T-helper 2 cell treated with Interferon-gamma antibody and Interleukin-4, amounts not matched to agents 5 μg/mL and 100 μg/mL, for 36 hours (primary cell): ENCODE results near the gene SMARCA1.

Source experiments
- DNase-seq: peaks from one replicate; pipeline ENCODE4 v3.0.0; 2021; ENCODE audit warnings: low spot score
- H3K27ac Mint-ChIP-seq: one replicate; pipeline ENCODE4 v1.8.0; 2021; ENCODE audit warnings: mild to moderate bottlenecking, mixed read lengths
- H3K27me3 Mint-ChIP-seq: one replicate; pipeline ENCODE4 v1.8.0; 2021; ENCODE audit warnings: low read depth, mixed read lengths
- H3K36me3 Mint-ChIP-seq: one replicate; pipeline ENCODE4 v1.8.0; 2021; ENCODE audit warnings: low read depth, mixed read lengths
- H3K4me1 Mint-ChIP-seq: one replicate; pipeline ENCODE4 v1.8.0; 2021; ENCODE audit warnings: low read depth, mixed read lengths
- H3K4me3 Mint-ChIP-seq: one replicate; pipeline ENCODE4 v1.8.0; 2022; ENCODE audit warnings: mild to moderate bottlenecking, moderate library complexity, mixed read lengths
- H3K9me3 Mint-ChIP-seq: one replicate; pipeline ENCODE4 v1.8.0; 2021; ENCODE audit warnings: mixed read lengths

The SMARCA1 gene

DNA sequence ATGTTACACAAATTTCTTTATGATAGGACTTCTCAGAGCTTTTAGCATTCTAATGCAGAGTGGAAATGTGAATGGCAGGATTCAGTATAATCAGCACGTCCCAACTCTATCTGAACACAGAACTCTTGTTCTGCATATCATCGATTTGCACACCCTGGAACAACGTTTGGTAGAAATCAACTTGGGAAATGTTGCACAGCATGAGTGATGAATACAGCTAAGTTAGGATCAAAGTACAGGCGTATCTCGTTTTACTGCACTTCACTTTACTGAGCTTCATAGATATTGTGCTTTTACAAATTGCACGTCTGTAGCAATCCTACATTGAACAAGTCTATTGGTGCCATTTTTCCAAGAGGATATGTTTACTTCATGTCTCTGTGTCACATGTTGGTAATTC is 70.8 kb downstream of the SMARCA1 start:
- no peak overlapping the region for H3K27ac Mint-ChIP-seq
- no peaks in the 10 kb centered on the region for H3K4me1 Mint-ChIP-seq
- DNase-seq = no peak
- H3K4me3 Mint-ChIP-seq = no peak overlapping the region
- no peaks in the 10 kb centered on the region for H3K27me3 Mint-ChIP-seq
- no peaks in the 10 kb centered on the region for H3K36me3 Mint-ChIP-seq
- no peaks in the 10 kb centered on the region for H3K9me3 Mint-ChIP-seq

DNA sequence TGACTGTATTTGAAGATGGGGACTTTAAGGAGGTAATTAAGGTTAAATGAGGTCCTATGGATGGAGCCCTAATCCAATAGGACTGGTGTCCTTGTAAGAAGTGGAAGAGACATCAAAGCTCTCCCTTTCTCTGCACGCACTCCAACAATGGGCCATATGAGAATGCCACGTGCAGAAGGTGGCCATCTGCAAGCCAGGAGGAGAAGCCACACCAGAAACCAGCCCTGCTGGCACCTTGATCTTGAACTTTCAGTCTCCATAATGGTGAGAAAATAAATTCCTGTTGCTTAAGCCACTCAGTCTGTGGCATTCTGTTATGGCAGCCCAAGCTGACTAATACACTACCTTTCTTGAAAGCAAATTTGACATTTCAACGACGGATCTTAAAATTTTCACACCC is 73.2 kb downstream of the SMARCA1 start:
- Mint-ChIP-seq H3K4me1 (no peaks in the 10 kb centered on the region), H3K27ac (no peak overlapping the region), H3K36me3 (no peaks in the 10 kb centered on the region), H3K27me3 (no peaks in the 10 kb centered on the region), H3K9me3 (no peaks in the 10 kb centered on the region), H3K4me3 (no peak overlapping the region)
- no peak for DNase-seq

DNA sequence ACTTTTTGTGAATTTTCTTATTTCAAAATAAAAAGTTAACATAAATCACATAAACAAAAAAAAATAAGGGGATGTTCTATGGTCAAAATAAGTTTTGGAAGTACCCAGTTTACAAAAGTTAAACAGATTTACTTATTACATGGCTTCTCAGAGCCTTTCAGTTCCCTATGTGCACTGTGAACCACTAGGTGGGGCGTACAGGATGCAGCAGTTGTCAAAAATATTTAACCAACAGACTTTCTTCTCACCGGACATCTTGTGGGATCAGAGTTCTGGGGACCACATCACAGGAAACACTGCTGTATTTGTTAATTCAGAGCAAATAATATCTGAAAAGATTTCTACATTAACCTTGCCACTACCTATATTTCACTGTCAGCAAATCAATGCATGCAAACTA is 74.1 kb downstream of the SMARCA1 start:
- no peak overlapping the region for H3K27ac Mint-ChIP-seq
- DNase-seq = no peak
- no peaks in the 10 kb centered on the region for H3K4me1 Mint-ChIP-seq
- no peaks in the 10 kb centered on the region for H3K27me3 Mint-ChIP-seq
- H3K36me3 Mint-ChIP-seq = no peaks in the 10 kb centered on the region
- H3K4me3 Mint-ChIP-seq = no peak overlapping the region
- no peaks in the 10 kb centered on the region for H3K9me3 Mint-ChIP-seq

DNA sequence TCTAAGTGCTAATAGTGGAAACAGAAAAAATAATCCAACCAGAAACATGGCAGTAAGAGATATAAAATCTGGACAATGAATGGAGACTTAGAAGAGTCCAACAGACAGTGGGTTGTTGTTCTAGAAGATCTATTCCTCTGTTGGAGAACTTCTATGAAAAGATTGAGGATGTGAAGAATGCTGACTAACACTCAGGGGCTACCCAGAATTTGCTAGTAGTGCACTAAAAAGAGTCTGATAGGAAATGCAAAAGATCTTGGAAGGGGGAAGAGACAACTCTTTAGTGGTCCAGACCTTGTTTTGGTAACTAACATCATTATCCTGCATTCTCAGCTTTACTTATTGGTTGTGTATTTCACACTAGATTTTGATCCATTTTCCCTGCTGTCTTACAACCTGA is 77.9 kb downstream of the SMARCA1 start:
- H3K27ac Mint-ChIP-seq = no peak overlapping the region
- no peaks in the 10 kb centered on the region for H3K9me3 Mint-ChIP-seq
- DNase-seq = no peak
- no peaks in the 10 kb centered on the region for H3K27me3 Mint-ChIP-seq
- no peak overlapping the region for H3K4me3 Mint-ChIP-seq
- no peaks in the 10 kb centered on the region for H3K36me3 Mint-ChIP-seq
- no peaks in the 10 kb centered on the region for H3K4me1 Mint-ChIP-seq

DNA sequence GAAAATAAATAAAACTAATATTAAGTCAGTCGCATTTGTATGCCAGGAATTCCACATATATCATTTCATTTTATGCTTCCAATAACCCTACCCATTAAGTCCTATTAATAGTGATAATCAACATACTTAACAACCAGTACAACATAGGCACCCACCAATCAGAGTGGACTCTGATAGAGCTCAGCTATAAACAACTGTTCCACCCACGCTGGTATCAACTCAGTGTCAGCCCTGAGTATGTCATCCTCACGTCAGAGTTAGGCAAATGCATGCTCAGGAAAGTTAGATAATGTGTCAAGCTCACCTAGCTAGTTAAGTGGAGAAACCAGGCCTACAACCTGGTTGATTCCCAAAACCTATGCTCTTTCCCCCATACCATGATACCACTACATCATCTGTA is 89.3 kb downstream of the SMARCA1 start:
- DNase-seq = no peak
- Mint-ChIP-seq H3K27ac (no peak overlapping the region), H3K9me3 (no peaks in the 10 kb centered on the region), H3K27me3 (no peaks in the 10 kb centered on the region), H3K36me3 (no peaks in the 10 kb centered on the region), H3K4me1 (no peaks in the 10 kb centered on the region), H3K4me3 (no peak overlapping the region)

DNA sequence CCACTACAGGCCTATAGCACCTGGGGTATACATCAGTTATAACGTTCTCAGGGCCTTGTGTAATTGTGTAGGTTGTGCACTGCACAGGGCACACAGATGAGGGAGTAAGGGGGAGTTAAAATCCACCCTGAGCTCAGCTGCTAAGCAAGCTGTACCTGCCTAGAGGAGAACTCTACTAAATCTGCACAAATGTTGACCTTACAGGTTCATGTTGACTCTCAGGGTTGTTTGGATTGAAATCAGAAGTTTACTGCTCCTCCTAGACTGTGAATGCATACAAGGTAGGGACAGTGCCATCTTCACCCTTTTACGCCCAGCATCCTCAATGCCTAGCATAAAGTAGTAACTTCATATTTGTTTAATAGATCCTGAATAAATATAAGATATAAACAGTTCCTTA is 89.8 kb downstream of the SMARCA1 start:
- no peaks in the 10 kb centered on the region for H3K36me3 Mint-ChIP-seq
- no peak for DNase-seq
- no peak overlapping the region for H3K27ac Mint-ChIP-seq
- H3K27me3 Mint-ChIP-seq = no peaks in the 10 kb centered on the region
- H3K4me3 Mint-ChIP-seq = no peak overlapping the region
- H3K4me1 Mint-ChIP-seq = no peaks in the 10 kb centered on the region
- no peaks in the 10 kb centered on the region for H3K9me3 Mint-ChIP-seq

DNA sequence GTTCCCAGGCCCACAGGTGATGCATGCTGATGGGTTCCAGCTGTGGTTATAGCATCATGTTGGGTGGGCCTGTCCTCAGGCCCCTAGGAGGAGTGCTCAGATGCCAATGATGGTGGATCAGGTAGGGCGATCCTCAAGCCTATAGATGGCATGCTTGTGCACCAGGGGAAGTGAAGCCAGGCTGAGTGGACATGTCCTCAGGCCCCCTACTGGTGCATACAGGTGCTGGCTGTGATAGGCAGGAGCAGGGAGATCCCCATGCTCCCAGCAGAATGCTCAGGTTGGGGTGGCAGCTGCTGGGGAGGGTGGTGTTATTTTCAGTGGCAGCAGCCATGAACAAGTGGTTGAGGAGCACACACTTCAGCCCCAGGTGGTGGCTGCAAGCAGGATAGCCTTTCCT is 96.0 kb downstream of the SMARCA1 start:
- Mint-ChIP-seq H3K4me3 (no peak overlapping the region), H3K9me3 (no peaks in the 10 kb centered on the region), H3K4me1 (no peaks in the 10 kb centered on the region), H3K27me3 (no peaks in the 10 kb centered on the region), H3K36me3 (no peaks in the 10 kb centered on the region), H3K27ac (no peak overlapping the region)
- DNase-seq = no peak

DNA sequence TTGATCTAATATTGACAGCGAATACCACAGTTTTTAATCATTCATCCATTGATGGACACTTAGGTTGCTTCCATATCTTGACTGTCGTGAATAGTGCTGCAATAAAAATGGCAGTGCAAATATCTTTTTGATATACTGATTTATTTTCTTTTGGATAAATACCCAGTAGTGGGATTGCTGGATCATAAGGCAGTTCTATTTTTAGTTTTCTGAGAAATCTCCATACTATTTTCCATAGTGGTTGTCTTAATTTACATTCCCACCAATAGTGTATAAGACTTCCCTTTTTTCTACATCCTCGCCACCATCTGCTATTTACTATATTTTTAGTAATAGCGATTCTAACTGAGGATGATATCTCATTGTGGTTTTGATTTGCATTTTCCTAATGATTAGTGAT is 100.1 kb downstream of the SMARCA1 start:
- H3K4me1 Mint-ChIP-seq = no peaks in the 10 kb centered on the region
- no peak for DNase-seq
- no peak overlapping the region for H3K4me3 Mint-ChIP-seq
- H3K36me3 Mint-ChIP-seq = no peaks in the 10 kb centered on the region
- H3K27ac Mint-ChIP-seq = no peak overlapping the region
- H3K27me3 Mint-ChIP-seq = no peaks in the 10 kb centered on the region
- no peaks in the 10 kb centered on the region for H3K9me3 Mint-ChIP-seq

DNA sequence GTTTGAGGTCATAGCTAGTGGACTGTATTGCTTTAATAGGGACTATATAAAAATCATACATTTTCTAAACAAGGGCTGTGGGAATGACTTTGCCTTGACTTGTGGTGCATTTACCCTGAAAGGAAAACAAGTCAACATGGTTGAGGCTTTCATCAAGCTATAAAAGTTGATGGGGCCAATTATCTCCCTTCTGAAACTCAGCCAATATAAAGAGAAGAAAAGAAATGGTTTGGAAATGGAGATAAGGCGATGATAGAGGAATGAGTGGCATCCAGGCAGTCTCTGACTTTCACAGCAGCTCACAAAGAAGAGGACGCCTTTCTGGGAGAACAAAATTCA is 118.7 kb downstream of the SMARCA1 start:
- Mint-ChIP-seq H3K36me3 (no peaks in the 10 kb centered on the region), H3K4me1 (no peaks in the 10 kb centered on the region), H3K4me3 (no peak overlapping the region), H3K9me3 (no peaks in the 10 kb centered on the region), H3K27ac (no peak overlapping the region), H3K27me3 (no peaks in the 10 kb centered on the region)
- no peak for DNase-seq

DNA sequence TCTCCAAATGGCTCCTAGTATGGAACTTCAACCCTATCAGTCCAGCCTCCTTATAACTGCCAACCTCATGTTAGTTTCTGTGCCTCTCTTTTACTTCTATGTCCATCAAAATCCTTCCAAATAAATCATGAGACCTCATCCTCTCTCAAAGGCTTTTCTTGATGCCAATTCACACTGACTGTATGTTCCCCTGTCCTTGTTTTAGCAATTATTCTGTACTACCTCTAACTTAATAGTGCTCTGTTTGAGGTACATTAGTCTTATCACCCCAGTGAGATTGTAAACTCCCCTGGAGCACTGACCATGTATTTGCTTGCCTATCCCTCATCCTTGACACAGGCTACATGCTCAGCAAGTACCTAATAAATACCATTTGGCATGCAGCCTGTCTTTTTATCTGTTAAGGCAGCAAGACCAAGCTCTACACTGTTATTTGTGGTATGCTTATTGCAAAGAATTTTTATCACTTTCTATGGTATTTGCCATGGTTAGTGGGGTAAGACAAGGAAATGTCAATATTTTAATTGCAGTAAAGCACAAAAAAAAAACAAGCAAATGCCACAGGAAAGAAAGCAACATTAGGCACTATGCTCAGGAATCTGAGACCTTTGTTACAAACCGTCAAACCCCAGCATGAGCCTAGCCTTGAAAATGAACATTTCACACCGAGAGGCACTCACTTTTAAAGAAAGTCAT is 119.2 kb downstream of the SMARCA1 start:
- H3K36me3 Mint-ChIP-seq = no peaks in the 10 kb centered on the region
- no peak overlapping the region for H3K4me3 Mint-ChIP-seq

More for the DNA sequence above, 119.2 kb downstream of the SMARCA1 start:
- no peaks in the 10 kb centered on the region for H3K27me3 Mint-ChIP-seq
- DNase-seq = no peak
- H3K4me1 Mint-ChIP-seq = no peaks in the 10 kb centered on the region
- H3K9me3 Mint-ChIP-seq = no peaks in the 10 kb centered on the region
- no peak overlapping the region for H3K27ac Mint-ChIP-seq
